ENCODE data around the gene MGME1. TPM values are rescaled to one million over a fixed set of nuclear protein-coding genes. Genes with fewer than 3 reads are reported as not detected.

MGME1 gene
- total and polyA plus RNA-seq, 8 donors, result 13.3 to 41.4 (median 35.4) TPM

DNA sequence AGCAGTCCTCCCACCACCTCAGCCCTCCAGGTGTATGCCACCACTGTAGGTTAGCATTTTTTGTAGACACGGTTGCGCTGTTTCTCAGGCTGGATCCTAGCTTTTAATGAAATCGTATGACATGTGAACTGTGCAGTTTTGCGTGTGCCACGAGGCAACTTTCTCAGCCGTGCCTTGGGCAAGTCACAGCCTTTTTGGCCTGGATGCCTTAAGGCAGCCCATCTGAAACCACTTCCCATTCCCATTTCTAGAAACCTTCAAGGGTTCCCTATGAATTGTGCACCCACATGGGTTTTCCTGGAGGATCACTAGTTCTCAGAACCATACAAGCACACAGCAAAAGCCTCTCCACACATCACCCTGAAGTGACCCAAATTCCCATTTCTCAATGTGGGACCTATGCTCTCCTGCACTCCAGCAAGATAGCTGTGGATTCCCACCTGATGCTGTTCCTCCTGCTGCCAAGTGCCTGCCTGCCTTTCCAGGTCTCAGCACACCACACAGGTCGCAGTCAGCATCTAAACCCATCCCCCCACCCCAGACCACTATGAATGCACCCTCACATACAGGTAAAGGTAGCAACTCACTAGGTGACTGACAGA, 29.1 kb upstream of the MGME1 start:
- ATAC-seq (no peak), DNase-seq (no peak)
- no peaks in the 10 kb centered on the region for H3K27me3 ChIP-seq
- no peak for TF ChIP-seq CTCF (IDR thresholded peaks at IDR 0.05)
- H3K9me3 ChIP-seq, result no peaks in the 10 kb centered on the region
- H3K27ac ChIP-seq, result no peak overlapping the region
- H3K36me3 ChIP-seq, result peaks cover 4 to 45% of the 10 kb centered on the region in 2 donors
- no peak overlapping the region for H3K4me3 ChIP-seq
- intact Hi-C loops (cut with DNase I), result no loop called here
- H3K4me1 ChIP-seq, result peaks cover 17 to 28% of the 10 kb centered on the region in 2 donors

- intact Hi-C loops (cut with DNase I), result no loop called here
- TF ChIP-seq CTCF (IDR thresholded peaks at IDR 0.05), result no peak
- DNase-seq (no peak), ATAC-seq (no peak)
- H3K36me3 ChIP-seq, result peaks cover 4 to 51% of the 10 kb centered on the region in 2 donors
- H3K4me3 ChIP-seq, result no peak overlapping the region
- peaks cover 17 to 28% of the 10 kb centered on the region in 2 donors for H3K4me1 ChIP-seq
- H3K27ac ChIP-seq, result no peak overlapping the region
- H3K9me3 ChIP-seq, result no peaks in the 10 kb centered on the region
- H3K27me3 ChIP-seq, result no peaks in the 10 kb centered on the region
Measured at GRCh38 chr20:17940224-17940971, 28.4 kb upstream of the MGME1 start.

DNA sequence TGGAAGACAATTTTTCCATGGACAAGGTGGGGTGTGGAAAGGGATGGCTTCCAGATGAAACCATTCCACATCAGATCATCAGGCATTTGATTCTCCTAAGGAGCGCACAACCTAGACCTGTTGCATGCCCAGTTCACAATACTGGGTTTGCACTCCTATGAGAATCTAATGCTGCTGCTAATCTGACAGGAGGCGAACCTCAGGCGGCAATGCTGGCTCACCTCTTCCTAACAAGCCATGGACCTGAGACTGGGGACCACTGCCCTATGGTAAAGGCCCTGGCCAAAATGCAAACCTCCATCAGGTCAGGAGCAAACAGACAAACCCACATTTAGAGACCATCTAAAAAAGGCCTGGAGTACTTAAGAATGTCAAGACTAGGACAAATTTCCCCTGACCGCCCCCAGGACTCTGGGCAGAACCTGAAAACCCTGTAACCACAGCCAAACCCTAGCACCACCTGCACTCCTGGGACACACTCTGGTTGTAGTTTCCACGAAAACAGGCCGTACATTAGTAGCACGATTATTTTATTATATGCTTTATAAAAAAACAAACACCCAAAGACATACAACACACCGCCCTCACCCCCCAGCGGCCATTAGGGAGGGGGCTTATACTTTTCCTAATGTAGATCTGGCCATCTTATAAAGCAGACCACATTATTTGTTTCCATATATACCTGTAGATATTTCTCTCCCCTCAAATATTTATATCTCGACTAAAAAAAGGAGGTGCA, 27.6 kb upstream of the MGME1 start:
- H3K4me3 ChIP-seq, result no peak overlapping the region
- peaks cover 4 to 60% of the 10 kb centered on the region in 2 donors for H3K36me3 ChIP-seq
- intact Hi-C loops (cut with DNase I), result no loop called here
- ATAC-seq, result no peak
- no peak for TF ChIP-seq CTCF (IDR thresholded peaks at IDR 0.05)
- H3K27me3 ChIP-seq, result no peaks in the 10 kb centered on the region
- H3K4me1 ChIP-seq, result peaks cover 17 to 28% of the 10 kb centered on the region in 2 donors
- H3K27ac ChIP-seq, result no peak overlapping the region
- H3K9me3 ChIP-seq, result no peaks in the 10 kb centered on the region
- no peak for DNase-seq

- Histone ChIP-seq H3K4me1 (peaks cover 17 to 27% of the 10 kb centered on the region in 2 donors), H3K4me3 (no peak overlapping the region), H3K27me3 (no peaks in the 10 kb centered on the region), H3K27ac (no peak overlapping the region), H3K36me3 (peaks cover 4 to 66% of the 10 kb centered on the region in 2 donors), H3K9me3 (no peaks in the 10 kb centered on the region)
- no peak for TF ChIP-seq CTCF (IDR thresholded peaks at IDR 0.05)
- intact Hi-C loops (cut with DNase I), result no loop called here
- ATAC-seq, result no peak
- no peak for DNase-seq
Measured at GRCh38 chr20:17941826-17942196, 27.0 kb upstream of the MGME1 start.

- ATAC-seq (no peak), DNase-seq (no peak)
- H3K27me3 ChIP-seq, result no peaks in the 10 kb centered on the region
- intact Hi-C loops (cut with DNase I), result no loop called here
- peaks cover 4 to 81% of the 10 kb centered on the region in 2 donors for H3K36me3 ChIP-seq
- TF ChIP-seq CTCF (IDR thresholded peaks at IDR 0.05), result no peak
- peaks cover 7 to 16% of the 10 kb centered on the region in 2 donors for H3K4me1 ChIP-seq
- no peak overlapping the region for H3K4me3 ChIP-seq
- H3K27ac ChIP-seq, result no peak overlapping the region
- no peaks in the 10 kb centered on the region for H3K9me3 ChIP-seq
Measured at GRCh38 chr20:17943343-17943742, 25.5 kb upstream of the MGME1 start.

Measured in left lung (tissue), 10 donors.